Activated CD8-positive, alpha-beta memory T cell treated with anti-CD3 and anti-CD28 coated beads for 36 hours (primary cell): ENCODE results near the gene GMEB2. TPM values are rescaled to one million over a fixed set of nuclear protein-coding genes. Genes with fewer than 3 reads are reported as not detected.

Experiments
- CTCF ChIA-PET: fragments of 350-600 bp; sonication (Branson Sonifier 250); formaldehyde crosslinking; loops from one replicate; lab custom pipeline; 2021; ENCODE audit warnings: antibody characterized with exemption; lab: Charles Lee
- POLR2A ChIA-PET: fragments of 350-600 bp; sonication (Branson Sonifier 250); formaldehyde crosslinking; loops from one replicate; lab custom pipeline; 2021; ENCODE audit warnings: antibody characterized with exemption; lab: Charles Lee
- total RNA-seq, 2 experiments: library from RNA; stranded (reverse); gene quantifications; one replicate each; pipeline ENCODE4 v1.2.3, GENCODE V29; 2021

Gene GMEB2
- total RNA-seq, 2 experiments from 2014 or later: 12.7 to 13.3 TPM

GRCh38 chr20:63548542-63548941, 78.4 kb downstream of the GMEB2 start:
- ChIA-PET CTCF (no interaction called here), POLR2A (no interaction called here)

- CTCF ChIA-PET: interaction anchor here (1.5 kb wide), 1 partner anchor 113 kb away, joined by 3 read pairs; no protein-coding TSS in a partner anchor
- POLR2A ChIA-PET: no interaction called here
These were observed 79.0 kb downstream of the GMEB2 start, which contains the start of gene SRMS for GRCh38 chr20:63547725-63548480. Gene SRMS (minus strand): TSS chr20:63547749. CDS start chr20:63547463, 286 bp downstream.

- ChIA-PET POLR2A (no interaction called here), CTCF (interaction anchor here (1.5 kb wide), 2 partner anchors 9 to 114 kb away, joined by 3 read pairs; partner anchors contain the start of gene PTK6)
These were observed 79.8 kb downstream of the GMEB2 start for GRCh38 chr20:63546956-63547724.

GRCh38 chr20:63546256-63546955, 80.5 kb downstream of the GMEB2 start:
- CTCF ChIA-PET: interaction anchor here (1.5 kb wide), 2 partner anchors 9 to 115 kb away, joined by 3 read pairs; partner anchors contain the start of gene PTK6
- POLR2A ChIA-PET: interaction anchor here (1.0 kb wide), 1 partner anchor 192 kb away, joined by 3 read pairs; no protein-coding TSS in a partner anchor

DNA sequence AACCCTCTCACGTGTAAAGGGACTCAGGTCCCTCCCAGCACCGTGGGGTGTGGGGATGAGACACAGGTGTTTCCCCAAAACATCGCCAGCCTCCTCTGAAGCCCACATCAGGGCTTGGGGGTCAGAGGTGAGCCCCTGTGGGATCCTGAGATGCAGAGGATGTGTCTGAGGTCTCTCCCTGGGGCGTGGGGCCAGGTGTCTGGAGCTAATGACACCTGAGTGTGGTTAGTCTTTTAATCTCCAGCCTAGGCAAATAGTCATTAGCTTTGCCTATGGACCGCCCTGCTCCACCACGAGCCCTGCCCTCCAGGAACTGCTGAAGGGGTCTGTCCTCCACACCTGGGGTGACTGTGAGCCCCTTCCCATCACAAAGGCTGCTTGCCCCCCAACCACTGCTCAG, 81.1 kb downstream of the GMEB2 start:
- CTCF ChIA-PET: interaction anchor here (1.5 kb wide), 1 partner anchor 8 kb away, joined by 3 read pairs; the partner anchor contains the start of gene PTK6
- POLR2A ChIA-PET: interaction anchor here (1.0 kb wide), 1 partner anchor 192 kb away, joined by 3 read pairs; no protein-coding TSS in a partner anchor

GRCh38 chr20:63544958-63545516, 81.9 kb downstream of the GMEB2 start:
- ChIA-PET POLR2A (interaction anchor here (1.0 kb wide), 1 partner anchor 193 kb away, joined by 3 read pairs; no protein-coding TSS in a partner anchor), CTCF (no interaction called here)

- ChIA-PET POLR2A (no interaction called here), CTCF (interaction anchor here (1.0 kb wide), 1 partner anchor 48 kb away, joined by 3 read pairs; no protein-coding TSS in a partner anchor)
These were observed 82.5 kb downstream of the GMEB2 start for GRCh38 chr20:63544241-63544957.

- ChIA-PET CTCF (interaction anchor here (1.0 kb wide), 1 partner anchor 47 kb away, joined by 3 read pairs; no protein-coding TSS in a partner anchor), POLR2A (interaction anchor here (0.6 kb wide), 1 partner anchor 82 kb away, joined by 7 read pairs; no protein-coding TSS in a partner anchor)
These were observed 83.2 kb downstream of the GMEB2 start for GRCh38 chr20:63543733-63544132.

- CTCF ChIA-PET: no interaction called here
- POLR2A ChIA-PET: no interaction called here
These were observed 83.8 kb downstream of the GMEB2 start for GRCh38 chr20:63543131-63543530.

DNA sequence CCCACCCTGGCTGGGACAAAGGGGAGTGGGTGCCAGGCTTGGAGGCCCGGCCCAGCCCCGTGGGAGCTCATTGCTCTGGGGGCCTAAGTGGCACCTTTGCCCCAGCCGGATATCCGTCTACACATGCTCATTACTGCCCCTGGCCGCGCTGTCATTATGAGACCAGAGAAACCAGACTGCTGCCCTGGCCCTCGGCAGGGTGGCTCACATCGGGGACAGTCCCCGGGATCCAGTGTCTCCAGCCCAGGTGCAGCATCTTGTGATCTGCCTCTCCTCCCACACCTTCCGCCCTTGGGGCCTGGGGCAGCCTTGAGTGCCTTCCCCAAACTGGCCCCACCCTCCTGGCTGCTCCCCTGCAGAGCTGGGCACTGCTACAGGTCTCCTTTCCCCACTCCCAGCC, 84.2 kb downstream of the GMEB2 start:
- POLR2A ChIA-PET: no interaction called here

GRCh38 chr20:63542031-63542559, 84.8 kb downstream of the GMEB2 start:
- ChIA-PET CTCF (no interaction called here), POLR2A (no interaction called here)

More for the DNA sequence above, 84.2 kb downstream of the GMEB2 start:
- CTCF ChIA-PET: no interaction called here

GRCh38 chr20:63541371-63541770, 85.5 kb downstream of the GMEB2 start:
- POLR2A ChIA-PET: no interaction called here
- CTCF ChIA-PET: interaction anchor here (0.6 kb wide), 1 partner anchor 91 kb away, joined by 3 read pairs; no protein-coding TSS in a partner anchor

DNA sequence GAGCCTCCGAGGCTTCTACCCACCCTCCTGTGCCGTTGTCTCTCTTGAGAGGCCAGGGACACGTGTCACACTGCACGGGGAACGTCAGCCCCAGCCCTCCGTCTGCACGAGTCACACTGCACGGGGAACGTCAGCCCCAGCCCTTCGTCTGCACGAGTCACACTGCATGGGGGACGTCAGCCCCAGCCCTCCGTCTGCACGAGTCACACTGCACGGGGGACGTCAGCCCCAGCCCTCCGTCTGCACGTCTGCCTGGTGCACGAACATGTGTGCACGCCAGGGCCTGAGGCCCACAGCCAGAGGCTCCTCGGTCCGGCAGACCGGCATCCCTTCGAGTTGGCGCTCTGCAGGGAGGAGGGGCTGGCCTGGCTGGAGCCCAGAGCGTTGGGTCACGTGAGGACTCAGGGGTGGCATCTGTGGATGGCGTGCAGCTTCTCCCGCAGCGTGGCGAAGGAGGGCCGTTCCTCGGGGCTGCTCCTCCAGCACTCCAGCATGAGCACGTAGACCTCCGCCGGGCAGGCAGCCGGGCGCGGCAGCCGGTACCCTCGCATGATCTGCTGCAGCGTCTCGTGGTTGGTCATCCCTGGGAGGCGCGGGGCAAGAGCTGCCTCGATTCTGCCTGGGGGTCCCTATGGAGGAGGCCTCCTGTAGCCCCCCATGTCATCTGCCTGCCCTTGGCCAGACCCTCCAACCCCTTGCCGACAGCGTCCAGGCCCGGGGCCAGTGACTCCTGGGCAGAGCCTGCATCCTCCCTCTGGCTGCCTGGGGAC, 86.3 kb downstream of the GMEB2 start:
- ChIA-PET POLR2A (no interaction called here), CTCF (interaction anchor here (0.6 to 1.2 kb wide), 3 partner anchors 92 to 323 kb away, joined by 3 read pairs; no protein-coding TSS in a partner anchor)

GRCh38 chr20:63539441-63540370, 87.2 kb downstream of the GMEB2 start:
- ChIA-PET POLR2A (no interaction called here), CTCF (interaction anchor here (0.8 to 1.6 kb wide), 5 partner anchors 16 to 324 kb away, joined by 3 to 5 read pairs (median 3); no protein-coding TSS in a partner anchor)

- POLR2A ChIA-PET: interaction anchor here (1.9 kb wide), 1 partner anchor 14 kb away, joined by 7 read pairs; no protein-coding TSS in a partner anchor
- CTCF ChIA-PET: interaction anchor here (1.3 to 2.5 kb wide), 8 partner anchors 17 to 326 kb away, joined by 3 to 14 read pairs (median 5); partner anchors contain the start of gene TPD52L2
These were observed 87.8 kb downstream of the GMEB2 start for GRCh38 chr20:63539092-63539430.
